RWPE1 (cell line): Measurements from ENCODE around the gene CNOT11.

Experiments used
- CTCF ChIA-PET: fragments of 350-600 bp; sonication (Branson Sonifier 250); formaldehyde crosslinking; extraction: SDS; loops from one replicate; lab custom pipeline; 2021; lab: Yijun Ruan, JAX
- POLR2A ChIA-PET: fragments of 400-600 bp; formaldehyde crosslinking; extraction: SDS; loops from one replicate; lab custom pipeline; 2020; ENCODE audit warnings: antibody characterized with exemption; ENCODE audit not compliant: low non-redundant PET; lab: Yijun Ruan, JAX
- DNase-seq: peaks from one replicate; pipeline ENCODE4 v3.0.0; 2012; ENCODE audit warnings: low spot score
- H3K27ac ChIP-seq: fragments of 450-650 bp; 2 replicates; pipeline ENCODE4 v1.5.1; 2017
- CTCF ChIP-seq: fragments of 450-650 bp; conservative IDR thresholded peaks from 2 replicates; pipeline ENCODE4 v1.5.1; 2017; ENCODE audit warnings: low read depth, mild to moderate bottlenecking

The CNOT11 gene

GRCh38 chr2:101294861-101295260 is 42.2 kb downstream of the CNOT11 start:
- no peak overlapping the region for H3K27ac ChIP-seq
- POLR2A ChIA-PET, result no interaction called here
- DNase-seq, result no peak
- CTCF ChIA-PET, result interaction anchor here (0.7 kb wide), 1 partner anchor 24 kb away, joined by 3 read pairs; no protein-coding TSS in a partner anchor
- TF ChIP-seq CTCF, result no peak

- H3K27ac ChIP-seq, result no peak overlapping the region
- no peak for TF ChIP-seq CTCF
- POLR2A ChIA-PET, result no interaction called here
- no peak for DNase-seq
- CTCF ChIA-PET, result interaction anchor here (0.6 kb wide), 1 partner anchor 151 kb away, joined by 3 read pairs; no protein-coding TSS in a partner anchor
These were observed 43.2 kb downstream of the CNOT11 start for GRCh38 chr2:101295895-101296294.

- ChIA-PET POLR2A (no interaction called here), CTCF (interaction anchor here (0.6 kb wide), 1 partner anchor 150 kb away, joined by 3 read pairs; no protein-coding TSS in a partner anchor)
- no peak for DNase-seq
- no peak for TF ChIP-seq CTCF
- no peak overlapping the region for H3K27ac ChIP-seq
These were observed 43.7 kb downstream of the CNOT11 start for GRCh38 chr2:101296371-101296770.

- ChIA-PET CTCF (interaction anchor here (0.6 kb wide), 1 partner anchor 116 kb away, joined by 4 read pairs; no protein-coding TSS in a partner anchor), POLR2A (no interaction called here)
- no peak for DNase-seq
- H3K27ac ChIP-seq, result no peak overlapping the region
- TF ChIP-seq CTCF, result no peak
These were observed 44.7 kb downstream of the CNOT11 start for GRCh38 chr2:101297383-101297782.

- no peak for DNase-seq
- TF ChIP-seq CTCF, result no peak
- no peak overlapping the region for H3K27ac ChIP-seq
- CTCF ChIA-PET, result no interaction called here
- POLR2A ChIA-PET, result no interaction called here
These were observed 46.9 kb downstream of the CNOT11 start for GRCh38 chr2:101299604-101300003.

- no peak for DNase-seq
- no peak overlapping the region for H3K27ac ChIP-seq
- POLR2A ChIA-PET, result no interaction called here
- CTCF ChIA-PET, result no interaction called here
- TF ChIP-seq CTCF, result no peak
These were observed 47.5 kb downstream of the CNOT11 start for GRCh38 chr2:101300164-101300563.

GRCh38 chr2:101300836-101301235 is 48.1 kb downstream of the CNOT11 start:
- TF ChIP-seq CTCF, result no peak
- H3K27ac ChIP-seq, result no peak overlapping the region
- CTCF ChIA-PET, result no interaction called here
- no peak for DNase-seq
- POLR2A ChIA-PET, result no interaction called here
